Upper lobe of left lung (tissue), 6 donors: ENCODE results near the gene ZER1. TPM values are rescaled to one million over a fixed set of nuclear protein-coding genes. Genes with fewer than 3 reads are reported as not detected.

ENCODE experiments used
- ATAC-seq, 2 donors: fragments of 200-7000 bp; cut with Tn5 transposase; one replicate each; pipeline ENCODE4 v1.9.1; 2022; ENCODE audit warnings: mild to moderate bottlenecking in 2 of 2, moderate library complexity in 2 of 2; ENCODE audit not compliant: low FRiP score in 2 of 2
- DNase-seq, 2 donors: peaks; one replicate each; pipeline ENCODE4 v3.0.0-alpha.2; 2019 to 2020
- H3K27ac ChIP-seq, 4 donors: fragments of 200-600 bp; sonication (generic); one replicate each; pipeline ENCODE4 v1.5.1; 2016 to 2019
- H3K27me3 ChIP-seq, 4 donors: fragments of 200-600 bp; sonication (generic); one replicate each; pipeline ENCODE4 v1.5.1; 2017 to 2019
- H3K36me3 ChIP-seq, 4 donors: fragments of 200-600 bp; sonication (generic); one replicate each; pipeline ENCODE4 v1.5.1; 2016 to 2019
- H3K4me1 ChIP-seq, 4 donors: fragments of 200-600 bp; sonication (generic); one replicate each; pipeline ENCODE4 v1.5.1; 2018 to 2019
- H3K4me3 ChIP-seq, 4 donors: fragments of 200-600 bp; sonication (generic); one replicate each; pipeline ENCODE4 v1.5.1; 2017 to 2019; ENCODE audit warnings: mild to moderate bottlenecking in 2 of 4, moderate library complexity in 1 of 4
- H3K9me3 ChIP-seq, 4 donors: fragments of 200-600 bp; sonication (generic); one replicate each; pipeline ENCODE4 v1.5.1; 2018 to 2019
- CTCF ChIP-seq, 6 experiments: fragments of 450-650 bp in 4 of 6; fragments of 200-600 bp in 2 of 6; sonication (generic) in 2 of 6; IDR thresholded peaks; one replicate each; pipeline ENCODE4 v1.5.1; 2016 to 2019; ENCODE audit warnings: antibody characterized with exemption in 6 of 6
- EP300 ChIP-seq, 4 donors: sonication (generic); formaldehyde crosslinking; IDR thresholded peaks; one replicate each; pipeline ENCODE4 v1.5.1; 2017; ENCODE audit warnings: antibody characterized with exemption in 4 of 4, control low read depth in 2 of 4
- POLR2A ChIP-seq, 4 donors: fragments of 450-650 bp; IDR thresholded peaks; one replicate each; pipeline ENCODE4 v1.5.1; 2016 to 2017; ENCODE audit warnings: antibody characterized with exemption in 4 of 4, mild to moderate bottlenecking in 2 of 4
- POLR2AphosphoS5 ChIP-seq, 2 donors: sonication (generic); formaldehyde crosslinking; IDR thresholded peaks; one replicate each; pipeline ENCODE4 v1.5.1; 2017; ENCODE audit warnings: antibody characterized with exemption in 2 of 2
- WGBS, 2 donors: methylation state at CpG; one replicate each; pipeline ENCODE4 v1.1.5; 2017 to 2018; 5-methylcytosine and 5-hydroxymethylcytosine counted together
- total RNA-seq, 6 donors: library from RNA; depleted of rRNA in 4 of 6; stranded (reverse); fragments of >200 nt in 4 of 6; gene quantifications; one replicate each; pipeline versions ENCODE4 v1.1.0 to v1.2.1, GENCODE V29; 2016 to 2021
- donor health status: DM: no; HTN: no; CAD: no; lungs with moderate emphysema.
- donor health status: DM: no; HTN: yes; CAD: no; lungs with severe emphysema.

The ZER1 gene
- total RNA-seq, 6 donors from 2014 or later = 30.9 to 55.5 (median 44.0) TPM

GRCh38 chr9:128721487-128722010 lies 50.2 kb downstream of the ZER1 start:
- Histone ChIP-seq H3K4me3 (no peak overlapping the region), H3K9me3 (no peaks in the 10 kb centered on the region), H3K4me1 (peaks cover 17 to 36% (median 18%) of the 10 kb centered on the region in 4 donors), H3K27ac (no peak overlapping the region), H3K36me3 (peaks cover 0 to 28% (median 17%) of the 10 kb centered on the region in 4 donors), H3K27me3 (no peaks in the 10 kb centered on the region)
- 91 to 94% methylated on average over 14 to 15 of the region's 18 CpGs for WGBS, 2 donors
- DNase-seq = peak in 1 of 2 donors; percentile 80
- no peak for ATAC-seq
- no peak for TF ChIP-seq EP300 (IDR thresholded peaks at IDR 0.05)
- no peak for TF ChIP-seq POLR2AphosphoS5 (IDR thresholded peaks at IDR 0.05)
- TF ChIP-seq POLR2A (IDR thresholded peaks at IDR 0.05) = no peak
- no peak for TF ChIP-seq CTCF (IDR thresholded peaks at IDR 0.05)

GRCh38 chr9:128720841-128721486 lies 50.8 kb downstream of the ZER1 start:
- no peak for TF ChIP-seq CTCF (IDR thresholded peaks at IDR 0.05)
- TF ChIP-seq POLR2A (IDR thresholded peaks at IDR 0.05) = no peak
- no peak for TF ChIP-seq EP300 (IDR thresholded peaks at IDR 0.05)
- no peak for TF ChIP-seq POLR2AphosphoS5 (IDR thresholded peaks at IDR 0.05)
- DNase-seq (no peak), ATAC-seq (no peak)
- no peaks in the 10 kb centered on the region for H3K27me3 ChIP-seq
- H3K9me3 ChIP-seq = no peaks in the 10 kb centered on the region
- H3K27ac ChIP-seq = no peak overlapping the region
- H3K36me3 ChIP-seq = peaks cover 0 to 29% (median 18%) of the 10 kb centered on the region in 4 donors
- H3K4me3 ChIP-seq = no peak overlapping the region
- peaks cover 17 to 36% (median 18%) of the 10 kb centered on the region in 4 donors for H3K4me1 ChIP-seq
- 93 to 94% methylated on average over 18 to 22 of the region's 22 CpGs for WGBS, 2 donors

GRCh38 chr9:128719919-128720605 lies 51.7 kb downstream of the ZER1 start:
- no peak for ATAC-seq
- DNase-seq = peak in 1 of 2 donors; percentile 74
- H3K9me3 ChIP-seq = no peaks in the 10 kb centered on the region
- no peaks in the 10 kb centered on the region for H3K27me3 ChIP-seq
- no peak overlapping the region for H3K4me3 ChIP-seq
- 89 to 95% methylated on average over 18 to 26 of the region's 30 CpGs for WGBS, 2 donors
- H3K27ac ChIP-seq = peak overlapping the region in 2 of 4 donors; percentile 15 to 44
- H3K4me1 ChIP-seq = peaks cover 16 to 34% (median 18%) of the 10 kb centered on the region in 4 donors
- peaks cover 0 to 32% (median 19%) of the 10 kb centered on the region in 4 donors for H3K36me3 ChIP-seq
- TF ChIP-seq EP300 (IDR thresholded peaks at IDR 0.05) (no peak), CTCF (IDR thresholded peaks at IDR 0.05) (no peak), POLR2A (IDR thresholded peaks at IDR 0.05) (no peak), POLR2AphosphoS5 (IDR thresholded peaks at IDR 0.05) (no peak)

- Histone ChIP-seq H3K9me3 (no peaks in the 10 kb centered on the region), H3K27me3 (no peaks in the 10 kb centered on the region), H3K27ac (no peak overlapping the region), H3K36me3 (peaks cover 0 to 48% (median 26%) of the 10 kb centered on the region in 4 donors), H3K4me1 (peaks cover 5 to 23% (median 10%) of the 10 kb centered on the region in 4 donors), H3K4me3 (no peak overlapping the region)
- DNase-seq (no peak), ATAC-seq (no peak)
- WGBS, 2 donors = 93 to 100% methylated on average over 5 of the region's 5 CpGs
- no peak for TF ChIP-seq POLR2A (IDR thresholded peaks at IDR 0.05)
- TF ChIP-seq EP300 (IDR thresholded peaks at IDR 0.05) = no peak
- no peak for TF ChIP-seq CTCF (IDR thresholded peaks at IDR 0.05)
- no peak for TF ChIP-seq POLR2AphosphoS5 (IDR thresholded peaks at IDR 0.05)
Measured at GRCh38 chr9:128718475-128718874, 53.3 kb downstream of the ZER1 start.
